Measurements from ENCODE around the gene ZNF593. TPM values are rescaled to one million over a fixed set of nuclear protein-coding genes. Genes with fewer than 3 reads are reported as not detected.

Gene ZNF593
- total RNA-seq, 3 donors from 2014 or later (not counting 1 experiment from before 2014, with no cell fraction given), result 8.6 to 17.8 (median 15.6) TPM

GRCh38 chr1:26184883-26185282 lies 15.2 kb downstream of the ZNF593 start:
- ATAC-seq (no peak), DNase-seq (no peak)
- 95% methylated on average over 21 of the region's 21 CpGs for WGBS (ENCODE audit: insufficient coverage)
- Histone ChIP-seq H3K27ac (ENCODE audit: low read length) (no peak overlapping the region), H3K4me3 (ENCODE audit: low read length) (no peak overlapping the region), H3K27me3 (ENCODE audit: control insufficient read depth, insufficient read depth, low read length) (no peaks in the 10 kb centered on the region), H3K9me3 (ENCODE audit: control insufficient read depth, insufficient read depth, low read length) (no peaks in the 10 kb centered on the region), H3K36me3 (ENCODE audit: control insufficient read depth, insufficient read depth, low read length) (no peaks in the 10 kb centered on the region), H3K4me1 (ENCODE audit: control insufficient read depth, insufficient read depth, low read length) (no peaks in the 10 kb centered on the region)
- H3K27ac Mint-ChIP-seq, result no peak overlapping the region
- H3K27me3 Mint-ChIP-seq (ENCODE audit: low read depth in 2 of 2), result no peaks in the 10 kb centered on the region
- TF ChIP-seq CTCF (IDR thresholded peaks at IDR 0.05), result no peak
- no peak overlapping the region for H3K4me3 Mint-ChIP-seq
- no peaks in the 10 kb centered on the region for H3K9me3 Mint-ChIP-seq
- no peaks in the 10 kb centered on the region for H3K4me1 Mint-ChIP-seq
- H3K36me3 Mint-ChIP-seq, result no peaks in the 10 kb centered on the region
- intact Hi-C loops (cut with micrococcal nuclease), result no loop called here

GRCh38 chr1:26187882-26188281 lies 18.2 kb downstream of the ZNF593 start:
- WGBS (ENCODE audit: insufficient coverage), result 96% methylated on average over 4 of the region's 6 CpGs
- Histone ChIP-seq H3K36me3 (ENCODE audit: control insufficient read depth, insufficient read depth, low read length) (no peaks in the 10 kb centered on the region), H3K27me3 (ENCODE audit: control insufficient read depth, insufficient read depth, low read length) (no peaks in the 10 kb centered on the region), H3K27ac (ENCODE audit: low read length) (no peak overlapping the region), H3K4me1 (ENCODE audit: control insufficient read depth, insufficient read depth, low read length) (no peaks in the 10 kb centered on the region), H3K4me3 (ENCODE audit: low read length) (no peak overlapping the region), H3K9me3 (ENCODE audit: control insufficient read depth, insufficient read depth, low read length) (no peaks in the 10 kb centered on the region)
- Mint-ChIP-seq H3K9me3 (no peaks in the 10 kb centered on the region), H3K36me3 (no peaks in the 10 kb centered on the region), H3K4me1 (peaks cover 0 to 4% of the 10 kb centered on the region in 2 donors), H3K27me3 (ENCODE audit: low read depth in 2 of 2) (peaks cover 0 to 3% of the 10 kb centered on the region in 2 donors), H3K4me3 (no peak overlapping the region), H3K27ac (no peak overlapping the region)
- ATAC-seq, result no peak
- TF ChIP-seq CTCF (IDR thresholded peaks at IDR 0.05), result no peak
- intact Hi-C loops (cut with micrococcal nuclease), result no loop called here
- DNase-seq, result no peak

- Mint-ChIP-seq H3K4me3 (no peak overlapping the region), H3K9me3 (no peaks in the 10 kb centered on the region), H3K27ac (no peak overlapping the region), H3K36me3 (no peaks in the 10 kb centered on the region), H3K4me1 (peaks cover 0 to 4% of the 10 kb centered on the region in 2 donors), H3K27me3 (ENCODE audit: low read depth in 2 of 2) (peaks cover 0 to 3% of the 10 kb centered on the region in 2 donors)
- Histone ChIP-seq H3K9me3 (ENCODE audit: control insufficient read depth, insufficient read depth, low read length) (no peaks in the 10 kb centered on the region), H3K27me3 (ENCODE audit: control insufficient read depth, insufficient read depth, low read length) (no peaks in the 10 kb centered on the region), H3K36me3 (ENCODE audit: control insufficient read depth, insufficient read depth, low read length) (no peaks in the 10 kb centered on the region), H3K27ac (ENCODE audit: low read length) (no peak overlapping the region), H3K4me3 (ENCODE audit: low read length) (no peak overlapping the region), H3K4me1 (ENCODE audit: control insufficient read depth, insufficient read depth, low read length) (no peaks in the 10 kb centered on the region)
- 93% methylated on average over 8 of the region's 8 CpGs for WGBS (ENCODE audit: insufficient coverage)
- intact Hi-C loops (cut with micrococcal nuclease), result no loop called here
- no peak for TF ChIP-seq CTCF (IDR thresholded peaks at IDR 0.05)
- no peak for DNase-seq
- no peak for ATAC-seq
Measured at GRCh38 chr1:26188477-26188876, 18.8 kb downstream of the ZNF593 start.

- H3K27me3 ChIP-seq (ENCODE audit: control insufficient read depth, insufficient read depth, low read length), result no peaks in the 10 kb centered on the region
- intact Hi-C loops (cut with micrococcal nuclease), result no loop called here
- H3K9me3 Mint-ChIP-seq, result no peaks in the 10 kb centered on the region
- H3K27ac Mint-ChIP-seq, result no peak overlapping the region
- DNase-seq (no peak), ATAC-seq (no peak)
- H3K9me3 ChIP-seq (ENCODE audit: control insufficient read depth, insufficient read depth, low read length), result no peaks in the 10 kb centered on the region
- WGBS (ENCODE audit: insufficient coverage), result 87% methylated on average over 6 of the region's 6 CpGs
- no peaks in the 10 kb centered on the region for H3K36me3 Mint-ChIP-seq
- peaks cover 0 to 3% of the 10 kb centered on the region in 2 donors for H3K27me3 Mint-ChIP-seq (ENCODE audit: low read depth in 2 of 2)
- no peak overlapping the region for H3K4me3 Mint-ChIP-seq
- H3K4me3 ChIP-seq (ENCODE audit: low read length), result no peak overlapping the region
- H3K4me1 ChIP-seq (ENCODE audit: control insufficient read depth, insufficient read depth, low read length), result no peaks in the 10 kb centered on the region
- peaks cover 0 to 4% of the 10 kb centered on the region in 2 donors for H3K4me1 Mint-ChIP-seq
- no peak overlapping the region for H3K27ac ChIP-seq (ENCODE audit: low read length)
- no peaks in the 10 kb centered on the region for H3K36me3 ChIP-seq (ENCODE audit: control insufficient read depth, insufficient read depth, low read length)
- no peak for TF ChIP-seq CTCF (IDR thresholded peaks at IDR 0.05)
Measured at GRCh38 chr1:26189331-26189730, 19.6 kb downstream of the ZNF593 start.

Data from natural killer cell (primary cell).